Lower lobe of right lung (tissue), 2 donors: ENCODE measurements around the gene SH3PXD2A. TPM values are rescaled to one million over a fixed set of nuclear protein-coding genes. Genes with fewer than 3 reads are reported as not detected.
A peak's percentile ranks its signal among the peaks of the same experiment; 100 is the strongest.

Experiments
- ATAC-seq, 2 donors: fragments of 200-7000 bp; cut with Tn5 transposase; one replicate each; pipeline ENCODE4 v1.9.1; 2020 to 2022; ENCODE audit warnings: mild to moderate bottlenecking in 2 of 2, moderate library complexity in 2 of 2
- DNase-seq: peaks from one replicate; pipeline ENCODE4 v3.0.0-alpha.2; 2020
- H3K27ac ChIP-seq: fragments of 200-600 bp; one replicate; pipeline ENCODE4 v1.8.0; 2022
- H3K27me3 ChIP-seq: fragments of 200-600 bp; one replicate; pipeline ENCODE4 v1.8.0; 2022; ENCODE audit warnings: low read depth
- H3K36me3 ChIP-seq: fragments of 200-600 bp; one replicate; pipeline ENCODE4 v1.8.0; 2022; ENCODE audit warnings: mild to moderate bottlenecking
- H3K4me1 ChIP-seq: fragments of 200-600 bp; one replicate; pipeline ENCODE4 v1.8.0; 2022
- H3K4me3 ChIP-seq: fragments of 200-600 bp; one replicate; pipeline ENCODE4 v1.8.0; 2022; ENCODE audit warnings: mild to moderate bottlenecking
- H3K9me3 ChIP-seq: fragments of 200-600 bp; one replicate; pipeline ENCODE4 v1.8.0; 2022
- intact Hi-C: fragments of 100-400 bp; cut with DNase I; formaldehyde crosslinking; loops from one replicate; pipeline ENCODE4 v1.11.0; 2022
- total RNA-seq: library from RNA; stranded (reverse); fragmentation: NEBNext Ultra II Directional; extraction: Animal tissue kit (Norgen Biotek cat#: 25700); gene quantifications from one replicate; pipeline ENCODE4 v1.2.1, GENCODE V29; 2021
- TF ChIP-seq, protein P1 (sequence below): fragments of 200-600 bp; IDR thresholded peaks from one replicate; pipeline ENCODE4 v1.8.0; 2022; ENCODE audit warnings: antibody characterized with exemption, mild to moderate bottlenecking
- donor health status: DM: no; HTN: yes; CAD: no; lungs with severe emphysema.

The SH3PXD2A gene
- total RNA-seq, 1 donor from 2014 or later: 34.8 TPM

DNA sequence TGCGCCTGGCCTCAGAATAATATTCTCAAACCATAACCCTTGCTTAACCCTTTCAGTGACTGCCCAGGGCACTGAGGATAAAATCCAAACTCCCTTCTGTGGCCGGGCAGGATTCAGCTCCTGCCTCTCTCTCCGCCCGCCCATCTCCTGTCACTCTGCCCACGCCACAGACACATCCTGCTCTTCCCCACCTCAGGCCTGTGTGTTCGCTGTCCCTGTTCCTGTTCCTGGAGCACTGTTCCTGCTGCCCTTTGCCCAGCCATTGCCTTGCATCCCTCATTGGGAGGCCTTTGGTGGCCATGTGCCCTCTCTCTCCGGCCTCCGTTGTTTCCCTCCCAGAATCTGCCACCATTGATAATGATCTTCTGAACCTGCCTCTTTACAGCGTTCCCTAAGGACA is 108.8 kb downstream of the SH3PXD2A start:
- DNase-seq (no peak), ATAC-seq (no peak)
- H3K27ac ChIP-seq: no peak overlapping the region
- no peaks in the 10 kb centered on the region for H3K9me3 ChIP-seq
- no peaks in the 10 kb centered on the region for H3K36me3 ChIP-seq
- no peak overlapping the region for H3K4me3 ChIP-seq
- TF ChIP-seq, protein P1, sequence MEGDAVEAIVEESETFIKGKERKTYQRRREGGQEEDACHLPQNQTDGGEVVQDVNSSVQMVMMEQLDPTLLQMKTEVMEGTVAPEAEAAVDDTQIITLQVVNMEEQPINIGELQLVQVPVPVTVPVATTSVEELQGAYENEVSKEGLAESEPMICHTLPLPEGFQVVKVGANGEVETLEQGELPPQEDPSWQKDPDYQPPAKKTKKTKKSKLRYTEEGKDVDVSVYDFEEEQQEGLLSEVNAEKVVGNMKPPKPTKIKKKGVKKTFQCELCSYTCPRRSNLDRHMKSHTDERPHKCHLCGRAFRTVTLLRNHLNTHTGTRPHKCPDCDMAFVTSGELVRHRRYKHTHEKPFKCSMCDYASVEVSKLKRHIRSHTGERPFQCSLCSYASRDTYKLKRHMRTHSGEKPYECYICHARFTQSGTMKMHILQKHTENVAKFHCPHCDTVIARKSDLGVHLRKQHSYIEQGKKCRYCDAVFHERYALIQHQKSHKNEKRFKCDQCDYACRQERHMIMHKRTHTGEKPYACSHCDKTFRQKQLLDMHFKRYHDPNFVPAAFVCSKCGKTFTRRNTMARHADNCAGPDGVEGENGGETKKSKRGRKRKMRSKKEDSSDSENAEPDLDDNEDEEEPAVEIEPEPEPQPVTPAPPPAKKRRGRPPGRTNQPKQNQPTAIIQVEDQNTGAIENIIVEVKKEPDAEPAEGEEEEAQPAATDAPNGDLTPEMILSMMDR: no peak
- intact Hi-C loops: no loop called here
- H3K27me3 ChIP-seq: no peaks in the 10 kb centered on the region
- peaks cover 22% of the 10 kb centered on the region for H3K4me1 ChIP-seq

DNA sequence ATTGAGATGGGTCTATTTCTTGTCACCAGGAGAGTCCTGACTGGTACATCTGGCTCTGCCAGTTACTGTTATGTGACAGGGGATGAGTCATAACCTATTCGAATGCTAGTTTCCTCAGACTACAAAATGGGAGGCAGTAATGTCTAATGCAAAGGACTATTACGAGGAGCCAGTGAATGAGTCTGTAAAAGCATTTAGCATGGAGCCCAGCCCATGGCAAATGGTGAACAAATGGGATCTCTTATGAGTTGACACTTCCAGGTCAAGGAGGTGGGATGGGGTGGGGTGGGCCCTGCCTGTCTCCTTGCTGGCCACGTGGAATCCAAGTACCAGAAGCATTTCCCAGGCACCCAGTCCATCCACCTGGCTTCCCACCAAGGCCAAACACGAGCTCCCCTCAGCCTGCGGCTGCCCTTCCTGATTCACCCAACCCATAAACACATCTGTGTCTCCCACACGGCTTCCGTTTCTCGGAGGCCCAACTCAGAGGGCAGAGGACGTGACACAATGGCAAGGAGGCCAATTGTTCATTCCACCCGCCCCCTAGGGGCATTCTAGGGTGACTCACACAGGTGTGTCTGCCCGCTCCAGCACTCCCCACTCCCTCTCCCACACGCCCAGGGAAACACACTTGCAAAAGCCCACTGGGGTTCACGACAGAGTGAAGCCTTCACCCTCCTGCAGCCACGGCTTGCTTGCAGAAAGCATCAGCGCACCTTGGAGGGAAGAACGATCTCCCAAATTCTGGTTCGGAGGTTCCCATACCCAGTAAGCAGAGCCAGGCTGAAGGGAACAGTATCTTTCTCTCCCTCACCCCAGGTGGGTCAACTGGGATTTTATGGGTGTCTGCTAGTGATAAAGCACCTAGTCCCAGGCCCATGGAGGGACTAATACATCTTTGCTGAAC is 109.8 kb downstream of the SH3PXD2A start:
- H3K4me1 ChIP-seq: peaks cover 25% of the 10 kb centered on the region
- no peaks in the 10 kb centered on the region for H3K9me3 ChIP-seq
- DNase-seq: no peak
- TF ChIP-seq, protein P1: no peak
- H3K4me3 ChIP-seq: no peak overlapping the region
- intact Hi-C loops: no loop called here
- no peak for ATAC-seq
- H3K27me3 ChIP-seq: no peaks in the 10 kb centered on the region
- no peak overlapping the region for H3K27ac ChIP-seq
- H3K36me3 ChIP-seq: no peaks in the 10 kb centered on the region

DNA sequence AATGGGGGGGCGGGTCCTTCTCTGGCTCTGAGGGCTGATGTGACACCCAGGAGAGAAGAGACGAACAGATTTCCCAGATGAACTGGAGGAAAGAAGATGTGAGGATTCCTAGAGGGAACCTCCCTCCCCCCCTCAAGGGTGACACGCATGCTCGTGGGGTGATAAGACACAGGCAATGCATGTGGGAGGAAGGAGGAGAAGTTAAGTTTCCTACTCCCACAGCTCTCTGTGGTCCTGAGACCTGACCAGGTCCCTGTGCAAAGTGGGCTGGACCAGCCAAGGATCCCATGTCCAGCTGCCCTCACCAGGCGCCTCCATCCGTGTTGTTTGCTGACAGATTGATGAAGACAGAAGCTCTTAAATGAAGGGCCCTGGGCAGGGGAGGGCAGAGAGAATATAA is 112.6 kb downstream of the SH3PXD2A start:
- Histone ChIP-seq H3K4me1 (peaks cover 46% of the 10 kb centered on the region), H3K27ac (no peak overlapping the region), H3K36me3 (no peaks in the 10 kb centered on the region), H3K27me3 (no peaks in the 10 kb centered on the region), H3K4me3 (no peak overlapping the region), H3K9me3 (no peaks in the 10 kb centered on the region)
- ATAC-seq: no peak
- no peak for DNase-seq
- TF ChIP-seq, protein P1: no peak
- intact Hi-C loops: no loop called here

DNA sequence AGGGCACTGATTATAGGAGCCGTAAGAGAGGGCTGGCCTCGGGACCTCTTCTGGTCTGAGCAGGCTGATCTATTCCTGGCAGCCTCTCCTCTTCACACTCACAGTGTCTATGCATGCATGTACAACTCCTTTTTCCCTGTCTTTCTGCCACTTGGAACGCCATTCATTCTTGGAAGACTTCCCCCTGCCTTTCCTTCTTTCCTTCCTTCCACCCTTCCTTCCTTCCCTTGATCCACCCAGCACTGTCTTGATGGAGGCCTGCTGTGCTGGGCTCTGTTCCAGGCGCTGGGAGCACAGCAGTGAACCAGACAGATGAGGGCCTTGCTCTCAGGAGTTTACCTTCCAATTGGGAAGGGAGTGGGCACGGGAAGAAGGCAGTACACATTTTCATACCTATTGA is 114.8 kb downstream of the SH3PXD2A start:
- Histone ChIP-seq H3K27me3 (no peaks in the 10 kb centered on the region), H3K4me1 (peaks cover 26% of the 10 kb centered on the region), H3K9me3 (no peaks in the 10 kb centered on the region), H3K36me3 (no peaks in the 10 kb centered on the region), H3K4me3 (no peak overlapping the region), H3K27ac (peak overlapping the region; percentile 26)
- ATAC-seq: no peak
- intact Hi-C loops: no loop called here
- DNase-seq: no peak
- TF ChIP-seq, protein P1: no peak

DNA sequence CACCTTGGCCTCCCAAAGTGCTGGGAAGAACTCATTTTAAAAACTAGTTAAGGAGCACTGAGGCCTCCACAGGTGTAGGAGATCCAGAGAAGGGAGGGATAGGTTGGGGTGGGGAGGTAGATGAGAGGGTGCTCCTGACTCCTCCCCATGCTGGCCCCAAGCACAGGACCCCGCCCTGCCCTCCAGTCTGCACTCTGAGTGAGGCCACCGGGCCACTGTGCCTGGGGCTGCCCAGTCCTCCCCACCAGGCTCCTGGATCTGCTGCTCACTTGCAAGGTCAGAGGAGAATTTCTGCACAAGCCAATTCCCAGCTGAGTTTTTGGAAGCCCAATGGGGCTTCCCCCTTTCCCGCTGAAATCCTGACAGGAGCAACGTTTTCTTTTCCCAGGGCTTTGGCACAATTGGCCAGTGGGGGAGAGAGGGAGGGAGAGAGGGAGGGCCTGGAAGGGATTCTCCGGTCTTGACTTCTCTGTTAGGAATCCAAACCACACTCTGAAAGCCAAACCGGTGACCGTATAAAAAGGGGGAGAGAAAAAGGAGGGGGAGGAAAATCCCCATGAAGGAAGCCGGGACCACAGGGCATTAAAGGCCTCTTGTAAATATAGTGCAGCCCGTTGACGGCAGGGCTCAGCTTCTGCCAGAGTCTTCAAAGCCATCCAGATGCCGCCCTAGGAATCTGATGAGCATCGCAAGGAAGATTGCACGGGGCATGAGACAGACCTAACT is 116.2 kb downstream of the SH3PXD2A start:
- Histone ChIP-seq H3K9me3 (no peaks in the 10 kb centered on the region), H3K4me3 (no peak overlapping the region), H3K4me1 (peaks cover 24% of the 10 kb centered on the region), H3K27ac (no peak overlapping the region), H3K27me3 (no peaks in the 10 kb centered on the region), H3K36me3 (no peaks in the 10 kb centered on the region)
- ATAC-seq (peak; percentile 47 to 65), DNase-seq (no peak)
- intact Hi-C loops: no loop called here
- TF ChIP-seq, protein P1: no peak
